Thyroid gland (tissue), 4 donors: ENCODE measurements around the gene GGT5. TPM values are rescaled to one million over a fixed set of nuclear protein-coding genes. Genes with fewer than 3 reads are reported as not detected.
"Not testable (repeated sequence)": the region's sequence is repeated elsewhere in the genome, so short reads cannot be mapped to it uniquely, and the experiment has no call there.

ENCODE experiments used
- DNase-seq, 2 donors: peaks; one replicate each; pipeline ENCODE4 v3.0.0-alpha.2; 2019
- H3K27ac ChIP-seq, 3 donors: fragments of 200-600 bp; sonication (generic); 1 replicate in 2 of 3; 2 replicates in 1 of 3; pipeline ENCODE4 v1.5.1; 2016 to 2019; ENCODE audit warnings: mild to moderate bottlenecking in 1 of 3, moderate library complexity in 1 of 3
- H3K27me3 ChIP-seq: fragments of 200-600 bp; sonication (generic); one replicate; pipeline ENCODE4 v1.5.1; 2019
- H3K36me3 ChIP-seq, 2 donors: fragments of 200-600 bp; sonication (generic); one replicate each; pipeline ENCODE4 v1.5.1; 2016 to 2019
- H3K4me1 ChIP-seq, 2 donors: fragments of 200-600 bp; sonication (generic); one replicate each; pipeline ENCODE4 v1.5.1; 2017 to 2019
- H3K4me3 ChIP-seq, 3 donors: fragments of 200-600 bp; sonication (generic); replicated peaks in 1 of 3; 1 replicate in 2 of 3; 2 replicates in 1 of 3; pipeline ENCODE4 v1.5.1; 2016; ENCODE audit warnings: mild to moderate bottlenecking in 1 of 3
- H3K9me3 ChIP-seq: fragments of 200-600 bp; sonication (generic); one replicate; pipeline ENCODE4 v1.5.1; 2017
- POLR2A ChIP-seq, 2 donors: fragments of 450-650 bp; IDR thresholded peaks; one replicate each; pipeline ENCODE4 v1.6.1; 2017; ENCODE audit warnings: antibody characterized with exemption in 2 of 2, mild to moderate bottlenecking in 2 of 2, moderate library complexity in 1 of 2
- WGBS, 2 donors: methylation state at CpG; one replicate each; pipeline ENCODE4 v1.1.5; 2017; 5-methylcytosine and 5-hydroxymethylcytosine counted together
- intact Hi-C: fragments of 100-400 bp; cut with DNase I; formaldehyde crosslinking; loops from one replicate; pipeline ENCODE4 v1.15.1; 2023
- total RNA-seq, 4 donors: library from RNA; depleted of rRNA; stranded (reverse); fragments of >200 nt; gene quantifications; one replicate each; pipeline ENCODE4 v1.2.3, GENCODE V29; 2016
- TF ChIP-seq, protein P1 (sequence below), 6 experiments: fragments of 200-600 bp in 3 of 6; fragments of 450-650 bp in 3 of 6; sonication (generic) in 3 of 6; IDR thresholded peaks; one replicate each; pipeline ENCODE4 v1.5.1; 2016 to 2019; ENCODE audit warnings: antibody characterized with exemption in 6 of 6, mild to moderate bottlenecking in 2 of 6, inconsistent platforms in 1 of 6, moderate library complexity in 1 of 6

The GGT5 gene
- total RNA-seq, 4 donors from 2014 or later: 59.0 to 99.3 (median 86.3) TPM

DNA sequence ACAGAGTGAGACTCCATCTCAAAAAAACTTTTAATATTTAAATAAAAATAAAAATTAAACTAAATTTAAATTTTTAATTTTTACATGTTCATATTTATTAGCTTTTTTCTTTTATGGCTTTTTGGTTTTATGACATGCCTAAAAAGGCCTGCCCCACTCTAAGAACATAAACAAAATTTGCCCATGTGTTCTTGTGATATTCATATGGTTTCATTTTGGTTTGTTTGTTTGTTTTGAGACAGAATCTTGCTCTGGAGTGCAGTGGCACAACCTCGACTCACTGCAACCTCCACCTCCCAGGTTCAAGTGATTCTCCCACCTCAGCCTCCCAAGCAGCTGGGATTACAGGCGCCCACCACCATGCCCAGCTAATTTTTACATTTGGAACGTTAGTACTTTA lies 35.9 kb downstream of the GGT5 start:
- Histone ChIP-seq H3K27ac (peak overlapping the region in 2 of 3 donors; percentile 91 to 95), H3K9me3 (no peaks in the 10 kb centered on the region), H3K27me3 (no peaks in the 10 kb centered on the region), H3K4me3 (no peak overlapping the region), H3K36me3 (no peaks in the 10 kb centered on the region), H3K4me1 (peaks cover 32 to 72% of the 10 kb centered on the region in 2 donors)
- TF ChIP-seq POLR2A (IDR thresholded peaks at IDR 0.05): no peak
- TF ChIP-seq, protein P1, sequence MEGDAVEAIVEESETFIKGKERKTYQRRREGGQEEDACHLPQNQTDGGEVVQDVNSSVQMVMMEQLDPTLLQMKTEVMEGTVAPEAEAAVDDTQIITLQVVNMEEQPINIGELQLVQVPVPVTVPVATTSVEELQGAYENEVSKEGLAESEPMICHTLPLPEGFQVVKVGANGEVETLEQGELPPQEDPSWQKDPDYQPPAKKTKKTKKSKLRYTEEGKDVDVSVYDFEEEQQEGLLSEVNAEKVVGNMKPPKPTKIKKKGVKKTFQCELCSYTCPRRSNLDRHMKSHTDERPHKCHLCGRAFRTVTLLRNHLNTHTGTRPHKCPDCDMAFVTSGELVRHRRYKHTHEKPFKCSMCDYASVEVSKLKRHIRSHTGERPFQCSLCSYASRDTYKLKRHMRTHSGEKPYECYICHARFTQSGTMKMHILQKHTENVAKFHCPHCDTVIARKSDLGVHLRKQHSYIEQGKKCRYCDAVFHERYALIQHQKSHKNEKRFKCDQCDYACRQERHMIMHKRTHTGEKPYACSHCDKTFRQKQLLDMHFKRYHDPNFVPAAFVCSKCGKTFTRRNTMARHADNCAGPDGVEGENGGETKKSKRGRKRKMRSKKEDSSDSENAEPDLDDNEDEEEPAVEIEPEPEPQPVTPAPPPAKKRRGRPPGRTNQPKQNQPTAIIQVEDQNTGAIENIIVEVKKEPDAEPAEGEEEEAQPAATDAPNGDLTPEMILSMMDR (IDR thresholded peaks at IDR 0.05): no peak
- 91 to 92% methylated on average over 3 of the region's 3 CpGs for WGBS, 2 donors
- intact Hi-C loops: no loop called here
- no peak for DNase-seq

GRCh38 chr22:24208012-24208749 lies 36.7 kb downstream of the GGT5 start:
- intact Hi-C loops: no loop called here
- peak in 1 of 2 donors; percentile 18 for TF ChIP-seq POLR2A (IDR thresholded peaks at IDR 0.05)
- TF ChIP-seq, protein P1 (IDR thresholded peaks at IDR 0.05): no peak
- Histone ChIP-seq H3K27me3 (no peaks in the 10 kb centered on the region), H3K27ac (peak overlapping the region; percentile 91 to 98 (median 95)), H3K4me1 (peaks cover 32 to 68% of the 10 kb centered on the region in 2 donors), H3K9me3 (no peaks in the 10 kb centered on the region), H3K4me3 (no peak overlapping the region), H3K36me3 (no peaks in the 10 kb centered on the region)
- 0 to 1% methylated on average over 2 of the region's 2 CpGs for WGBS, 2 donors
- peak; percentile 63 to 67 for DNase-seq

DNA sequence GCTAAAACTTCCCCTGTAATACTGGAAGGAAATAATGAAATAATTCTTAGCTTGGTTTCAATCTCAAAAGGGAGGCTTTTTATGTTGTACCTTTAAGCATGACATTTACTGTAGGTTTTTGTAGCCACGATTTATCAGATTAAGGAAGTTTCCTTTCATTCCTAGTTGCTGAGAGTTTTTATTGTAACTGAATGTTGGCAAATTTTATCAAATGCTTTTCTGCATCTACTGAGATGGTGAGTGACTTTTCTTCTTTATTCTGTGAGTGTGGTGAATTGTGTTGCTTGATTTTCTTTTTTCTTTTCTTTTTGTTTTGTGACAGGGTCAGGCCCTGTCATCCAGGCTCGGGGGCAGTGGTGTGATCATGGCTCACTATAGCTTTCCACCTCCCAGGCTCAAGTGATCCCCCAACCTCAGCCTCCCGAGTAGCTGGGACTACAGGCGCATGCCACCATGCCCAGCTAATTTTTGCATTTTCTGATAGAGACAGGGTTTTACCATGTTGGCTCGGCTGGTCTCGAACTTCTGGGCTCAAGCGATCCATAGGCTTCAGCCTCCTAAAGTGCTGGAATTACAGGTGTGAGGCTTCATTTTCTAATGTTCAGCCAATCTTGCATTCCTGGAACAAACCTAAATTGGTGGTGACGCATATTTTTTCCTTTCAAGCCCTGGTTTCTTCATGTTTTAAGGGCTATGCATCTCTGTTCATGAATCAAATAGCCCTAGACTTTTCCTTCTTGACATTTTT lies 37.4 kb downstream of the GGT5 start:
- 60 to 63% methylated on average over 8 of the region's 8 CpGs for WGBS, 2 donors
- Histone ChIP-seq H3K4me3 (no peak overlapping the region), H3K9me3 (no peaks in the 10 kb centered on the region), H3K36me3 (no peaks in the 10 kb centered on the region), H3K27ac (peak overlapping the region; percentile 91 to 98 (median 95)), H3K27me3 (no peaks in the 10 kb centered on the region), H3K4me1 (peaks cover 32 to 62% of the 10 kb centered on the region in 2 donors)
- intact Hi-C loops: no loop called here
- no peak for DNase-seq
- TF ChIP-seq, protein P1 (IDR thresholded peaks at IDR 0.05): no peak
- no peak for TF ChIP-seq POLR2A (IDR thresholded peaks at IDR 0.05)

DNA sequence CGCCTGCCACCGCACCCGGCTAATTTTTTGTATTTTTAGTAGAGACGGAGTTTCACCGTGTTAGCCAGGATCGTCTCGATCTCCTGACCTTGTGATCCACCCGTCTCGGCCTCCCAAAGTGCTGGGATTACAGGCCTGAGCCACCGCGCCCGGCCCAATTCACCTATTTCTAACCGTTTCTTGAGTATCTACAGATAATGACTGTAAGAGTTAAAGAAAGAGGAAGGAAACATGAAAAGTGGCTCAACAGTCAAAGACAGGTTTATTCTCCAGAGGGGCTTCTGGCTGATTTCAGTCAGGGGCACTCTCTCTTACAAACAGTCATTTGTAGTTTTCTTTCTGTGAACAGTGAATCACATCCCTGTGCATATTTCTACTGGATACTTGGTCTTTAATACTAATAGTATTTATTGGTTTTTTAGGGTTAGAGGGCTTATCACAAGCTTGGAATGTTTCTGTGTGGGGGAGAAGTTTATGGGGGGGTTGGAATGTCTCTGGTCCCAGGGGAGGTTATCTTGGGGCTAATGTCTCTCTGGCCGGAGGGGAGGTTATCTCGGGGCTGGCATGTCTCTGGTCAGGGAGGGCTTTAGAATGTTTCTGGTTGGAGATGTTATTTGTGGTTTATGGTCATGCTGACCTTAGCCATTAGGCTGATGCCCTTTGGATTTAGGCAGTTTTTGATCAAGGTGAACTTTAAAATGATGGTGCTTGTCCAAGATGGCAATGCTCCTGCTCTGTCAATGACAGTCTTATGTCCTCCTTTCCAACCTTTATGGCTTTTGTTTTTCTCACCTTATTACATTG lies 38.2 kb downstream of the GGT5 start:
- Histone ChIP-seq H3K4me1 (peaks cover 32 to 56% of the 10 kb centered on the region in 2 donors), H3K27ac (peak overlapping the region; percentile 91 to 98 (median 95))
- DNase-seq, H3K4me3 ChIP-seq, H3K27me3 ChIP-seq, H3K36me3 ChIP-seq, intact Hi-C loops, H3K9me3 ChIP-seq: not testable (repeated sequence)
- 81 to 86% methylated on average over 15 of the region's 15 CpGs for WGBS, 2 donors

DNA sequence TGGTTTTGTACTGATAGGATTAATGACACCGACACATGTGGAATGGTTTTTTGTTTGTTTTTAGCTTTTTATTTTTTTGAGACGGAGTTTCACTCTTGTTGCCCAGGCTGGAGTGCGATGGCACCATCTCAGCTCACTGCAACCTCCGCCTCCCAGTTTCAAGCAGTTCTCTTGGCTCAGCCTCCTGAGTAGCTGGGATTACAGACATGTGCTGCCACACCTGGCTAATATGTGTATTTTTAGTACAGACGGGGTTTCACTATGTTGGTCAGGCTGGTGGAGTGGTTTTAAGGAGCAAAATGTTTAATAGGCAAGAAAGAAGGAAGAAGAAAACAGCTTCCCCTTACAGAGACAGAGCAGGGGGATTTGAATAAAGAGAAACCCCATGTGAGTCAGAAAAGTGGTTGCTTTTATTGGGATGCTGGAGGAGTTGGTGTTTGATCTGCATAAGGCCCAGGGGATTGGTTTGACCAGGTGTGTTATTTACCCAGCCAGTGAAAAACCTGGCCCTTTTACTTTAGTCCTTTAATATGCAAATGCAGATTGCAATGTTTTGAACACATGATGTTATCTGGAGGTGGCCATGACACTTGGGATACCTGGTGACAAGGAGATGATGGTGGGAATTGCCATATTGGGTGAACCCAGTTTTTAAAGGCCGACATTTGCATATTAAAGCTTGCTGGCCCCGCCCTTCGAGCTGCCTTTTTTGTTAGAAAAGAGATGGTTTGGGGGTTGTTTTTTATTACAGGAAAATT lies 39.3 kb downstream of the GGT5 start:
- 89 to 90% methylated on average over 8 of the region's 8 CpGs for WGBS, 2 donors
- Histone ChIP-seq H3K4me3 (no peak overlapping the region), H3K4me1 (peaks cover 30 to 54% of the 10 kb centered on the region in 2 donors), H3K36me3 (no peaks in the 10 kb centered on the region), H3K27ac (peak overlapping the region in 2 of 3 donors; percentile 36 to 91), H3K9me3 (no peaks in the 10 kb centered on the region), H3K27me3 (no peaks in the 10 kb centered on the region)
- no peak for TF ChIP-seq POLR2A (IDR thresholded peaks at IDR 0.05)
- TF ChIP-seq, protein P1 (IDR thresholded peaks at IDR 0.05): peak in 1 of 6 experiments; percentile 17
- intact Hi-C loops: no loop called here
- DNase-seq: no peak

- peaks cover 21 to 47% of the 10 kb centered on the region in 2 donors for H3K4me1 ChIP-seq
- H3K27ac ChIP-seq, intact Hi-C loops, H3K4me3 ChIP-seq, H3K36me3 ChIP-seq, H3K27me3 ChIP-seq, H3K9me3 ChIP-seq, DNase-seq: not testable (repeated sequence)
- WGBS, 2 donors: 93 to 96% methylated on average over 5 of the region's 5 CpGs
Measured at GRCh38 chr22:24203856-24204255, 41.0 kb downstream of the GGT5 start.
